Progenitor cell of endocrine pancreas (in vitro differentiated cells): ENCODE measurements around the gene DOLPP1. TPM values are rescaled to one million over a fixed set of nuclear protein-coding genes. Genes with fewer than 3 reads are reported as not detected.

ENCODE experiments used
- DNase-seq: peaks from one replicate; pipeline ENCODE4 v3.0.0; 2021; ENCODE audit warnings: low spot score; ENCODE audit not compliant: unreplicated experiment
- H3K27ac Mint-ChIP-seq: 2 replicates; pipeline ENCODE4 v1.8.0; 2021; ENCODE audit warnings: mild to moderate bottlenecking, moderate library complexity, mixed read lengths
- H3K27me3 Mint-ChIP-seq: 2 replicates; pipeline ENCODE4 v1.8.0; 2021; ENCODE audit warnings: mixed read lengths
- H3K36me3 Mint-ChIP-seq: 2 replicates; pipeline ENCODE4 v1.8.0; 2022; ENCODE audit warnings: mixed read lengths; ENCODE audit not compliant: insufficient read depth
- H3K4me1 Mint-ChIP-seq: 2 replicates; pipeline ENCODE4 v1.8.0; 2021; ENCODE audit warnings: low read depth, mixed read lengths
- H3K4me3 Mint-ChIP-seq: 2 replicates; pipeline ENCODE4 v1.8.0; 2021; ENCODE audit warnings: low read depth, mild to moderate bottlenecking, moderate library complexity, mixed read lengths
- H3K9me3 Mint-ChIP-seq: 2 replicates; pipeline ENCODE4 v1.8.0; 2021; ENCODE audit warnings: low read depth, mixed read lengths
- total RNA-seq: library from RNA; stranded (reverse); gene quantifications from 2 replicates; pipeline ENCODE4 v1.2.1, GENCODE V29; 2021
- TF ChIP-seq, protein P1 (sequence below): fragments of 200-600 bp; sonication (generic); IDR thresholded peaks from one replicate; pipeline ENCODE4 v1.5.0; 2021; ENCODE audit warnings: antibody characterized with exemption, mild to moderate bottlenecking; ENCODE audit not compliant: unreplicated experiment

DOLPP1 gene
- total RNA-seq, 1 donor from 2014 or later: 29.3 TPM

DNA sequence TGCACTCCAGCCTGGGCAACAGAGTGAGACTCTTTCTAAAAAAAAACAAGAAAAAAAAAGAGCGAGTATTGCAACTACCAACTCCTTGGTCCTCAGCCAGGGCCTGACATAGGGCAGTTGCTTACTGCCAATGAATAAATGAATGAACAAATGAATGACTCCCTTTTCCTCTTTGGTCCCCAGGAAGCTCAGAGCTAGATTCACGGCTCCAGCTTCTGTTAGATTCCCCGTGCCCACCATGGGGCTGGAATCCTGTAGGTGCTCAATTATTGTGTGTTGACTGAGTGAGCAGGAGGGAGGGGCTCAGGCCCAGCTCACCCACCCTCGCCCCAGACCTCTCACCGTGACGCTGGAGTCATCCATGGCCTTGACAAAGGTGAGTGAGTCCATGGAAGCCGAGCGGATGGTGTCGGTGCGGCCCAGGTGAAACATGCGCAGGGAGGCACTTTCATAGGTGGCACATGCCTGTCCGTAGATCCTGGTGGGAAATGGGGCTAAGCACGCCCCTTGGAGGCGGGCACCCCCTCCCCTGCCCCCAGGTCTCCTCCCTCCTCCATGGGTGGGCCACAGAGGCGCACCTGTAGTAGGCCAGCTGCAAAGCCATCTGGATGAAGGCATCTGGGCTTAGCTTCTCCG is 16.9 kb downstream of the DOLPP1 start:
- no peak overlapping the region for H3K4me3 Mint-ChIP-seq
- H3K4me1 Mint-ChIP-seq: peaks cover 1% of the 10 kb centered on the region
- H3K36me3 Mint-ChIP-seq: peaks cover 5% of the 10 kb centered on the region
- TF ChIP-seq, protein P1, sequence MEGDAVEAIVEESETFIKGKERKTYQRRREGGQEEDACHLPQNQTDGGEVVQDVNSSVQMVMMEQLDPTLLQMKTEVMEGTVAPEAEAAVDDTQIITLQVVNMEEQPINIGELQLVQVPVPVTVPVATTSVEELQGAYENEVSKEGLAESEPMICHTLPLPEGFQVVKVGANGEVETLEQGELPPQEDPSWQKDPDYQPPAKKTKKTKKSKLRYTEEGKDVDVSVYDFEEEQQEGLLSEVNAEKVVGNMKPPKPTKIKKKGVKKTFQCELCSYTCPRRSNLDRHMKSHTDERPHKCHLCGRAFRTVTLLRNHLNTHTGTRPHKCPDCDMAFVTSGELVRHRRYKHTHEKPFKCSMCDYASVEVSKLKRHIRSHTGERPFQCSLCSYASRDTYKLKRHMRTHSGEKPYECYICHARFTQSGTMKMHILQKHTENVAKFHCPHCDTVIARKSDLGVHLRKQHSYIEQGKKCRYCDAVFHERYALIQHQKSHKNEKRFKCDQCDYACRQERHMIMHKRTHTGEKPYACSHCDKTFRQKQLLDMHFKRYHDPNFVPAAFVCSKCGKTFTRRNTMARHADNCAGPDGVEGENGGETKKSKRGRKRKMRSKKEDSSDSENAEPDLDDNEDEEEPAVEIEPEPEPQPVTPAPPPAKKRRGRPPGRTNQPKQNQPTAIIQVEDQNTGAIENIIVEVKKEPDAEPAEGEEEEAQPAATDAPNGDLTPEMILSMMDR: no peak
- DNase-seq: no peak
- H3K27me3 Mint-ChIP-seq: peaks cover 4% of the 10 kb centered on the region
- H3K9me3 Mint-ChIP-seq: no peaks in the 10 kb centered on the region
- H3K27ac Mint-ChIP-seq: no peak overlapping the region

GRCh38 chr9:129098328-129098727 is 17.4 kb downstream of the DOLPP1 start:
- DNase-seq: no peak
- Mint-ChIP-seq H3K9me3 (no peaks in the 10 kb centered on the region), H3K4me1 (peaks cover 1% of the 10 kb centered on the region), H3K27me3 (peaks cover 4% of the 10 kb centered on the region), H3K4me3 (no peak overlapping the region), H3K27ac (no peak overlapping the region), H3K36me3 (peaks cover 5% of the 10 kb centered on the region)
- TF ChIP-seq, protein P1: no peak

DNA sequence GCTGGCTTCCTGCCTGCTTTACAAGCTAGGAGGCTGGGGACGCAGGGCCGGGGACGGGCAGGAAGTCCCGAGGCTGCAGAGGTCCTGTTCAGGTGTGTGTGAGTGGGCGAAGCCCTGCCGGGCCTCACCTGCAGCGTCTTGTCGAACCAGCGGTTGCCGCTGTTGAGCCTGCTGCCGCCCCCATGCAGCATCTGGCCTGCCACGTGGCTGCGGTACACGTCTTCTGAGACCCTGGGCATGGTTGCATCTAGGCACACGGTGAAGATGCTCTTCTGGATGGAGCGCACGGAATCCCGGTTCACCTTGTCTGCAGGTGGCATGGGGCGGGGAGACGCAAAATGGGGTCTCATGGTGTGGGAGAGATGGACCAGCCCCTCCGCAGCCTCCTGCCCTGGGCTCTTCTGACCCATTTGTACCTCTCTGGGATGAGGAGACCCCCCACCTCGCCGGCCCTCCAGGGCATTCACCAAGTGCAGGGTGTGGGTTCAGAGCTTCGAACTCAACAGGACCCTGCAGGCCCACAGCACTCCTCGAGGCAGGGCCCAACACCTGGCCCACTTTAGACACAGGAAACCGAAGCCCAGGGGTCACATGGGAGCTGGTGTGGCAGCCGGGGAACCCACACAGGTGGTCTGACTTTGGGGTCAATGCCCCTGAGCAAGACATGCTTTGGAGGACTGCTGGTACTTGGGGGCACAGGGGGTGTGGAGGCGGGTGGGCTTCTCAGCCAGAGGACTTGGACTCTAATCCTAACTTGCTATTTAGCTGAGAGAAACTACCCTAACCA is 19.7 kb downstream of the DOLPP1 start:
- H3K9me3 Mint-ChIP-seq: no peaks in the 10 kb centered on the region
- no peak overlapping the region for H3K27ac Mint-ChIP-seq
- peaks cover 1% of the 10 kb centered on the region for H3K4me1 Mint-ChIP-seq
- TF ChIP-seq, protein P1: no peak
- H3K27me3 Mint-ChIP-seq: peaks cover 4% of the 10 kb centered on the region
- DNase-seq: no peak
- no peak overlapping the region for H3K4me3 Mint-ChIP-seq
- peaks cover 5% of the 10 kb centered on the region for H3K36me3 Mint-ChIP-seq

GRCh38 chr9:129101279-129101678 is 20.4 kb downstream of the DOLPP1 start:
- Mint-ChIP-seq H3K9me3 (no peaks in the 10 kb centered on the region), H3K27ac (no peak overlapping the region), H3K27me3 (peaks cover 4% of the 10 kb centered on the region), H3K36me3 (peaks cover 5% of the 10 kb centered on the region), H3K4me1 (peaks cover 1% of the 10 kb centered on the region), H3K4me3 (no peak overlapping the region)
- TF ChIP-seq, protein P1: no peak
- no peak for DNase-seq

DNA sequence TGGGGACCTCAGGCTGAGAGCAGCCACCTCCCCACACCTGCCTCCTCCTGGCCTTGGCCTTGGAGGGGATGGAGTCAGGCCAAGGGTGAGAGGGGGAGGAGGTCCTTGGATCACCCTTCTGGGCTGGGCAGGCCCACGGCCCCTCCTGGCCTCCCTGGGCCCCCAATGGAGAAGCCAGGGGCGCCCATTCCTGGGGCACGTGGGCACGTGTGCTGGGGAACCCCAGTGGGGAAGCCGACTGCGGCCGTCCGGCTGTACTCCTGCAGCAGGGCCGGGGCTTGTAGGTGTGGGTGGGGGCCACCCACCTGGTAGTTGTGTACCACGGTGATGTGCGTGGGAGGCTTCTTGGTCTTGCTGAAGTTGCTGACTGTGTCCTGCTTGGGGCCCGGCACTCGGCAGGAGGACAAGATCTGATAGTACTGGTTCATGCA is 21.2 kb downstream of the DOLPP1 start:
- H3K9me3 Mint-ChIP-seq: no peaks in the 10 kb centered on the region
- H3K36me3 Mint-ChIP-seq: peaks cover 4% of the 10 kb centered on the region
- TF ChIP-seq, protein P1: no peak
- no peak for DNase-seq
- H3K27me3 Mint-ChIP-seq: peaks cover 4% of the 10 kb centered on the region
- H3K27ac Mint-ChIP-seq: no peak overlapping the region
- H3K4me3 Mint-ChIP-seq: no peak overlapping the region
- H3K4me1 Mint-ChIP-seq: peaks cover 7% of the 10 kb centered on the region
